HepG2 (cell line): Measurements from ENCODE around the gene SDC4. TPM values are rescaled to one million over a fixed set of nuclear protein-coding genes. Genes with fewer than 3 reads are reported as not detected.

Experiments used
- IRF1 ChIP-seq: sonication (generic); formaldehyde crosslinking; IDR thresholded peaks from 2 replicates; pipeline ENCODE4 v1.4.0; 2020; ENCODE audit warnings: low read depth, mild to moderate bottlenecking, missing genetic modification reagents
- NFKB2 ChIP-seq: sonication (generic); formaldehyde crosslinking; IDR thresholded peaks from 2 replicates; pipeline ENCODE4 v1.4.0; 2020; ENCODE audit warnings: missing genetic modification reagents, borderline replicate concordance
- PAWR ChIP-seq: sonication (generic); formaldehyde crosslinking; IDR thresholded peaks from 2 replicates; pipeline ENCODE4 v1.4.0; 2020; ENCODE audit warnings: missing genetic modification reagents, mild to moderate bottlenecking, borderline replicate concordance
- RBFOX2 ChIP-seq: fragments of 200-400 bp; formaldehyde crosslinking; IDR thresholded peaks from 2 replicates; pipeline ENCODE4 v1.6.1; 2017; ENCODE audit warnings: low read depth, mild to moderate bottlenecking, low read length
- RFX5 ChIP-seq: IDR thresholded peaks from 2 replicates; pipeline ENCODE4 v1.6.1; 2011; ENCODE audit warnings: low read depth, low read length, improper control_type of control experiment
- SAP130 ChIP-seq: IDR thresholded peaks from 2 replicates; pipeline ENCODE4 v1.6.1; 2016; ENCODE audit warnings: low read depth
- SMYD3 ChIP-seq: sonication (generic); formaldehyde crosslinking; IDR thresholded peaks from 2 replicates; pipeline ENCODE4 v1.8.1; 2023; ENCODE audit warnings: mild to moderate bottlenecking, missing genetic modification reagents
- SNAPC4 ChIP-seq: sonication (generic); formaldehyde crosslinking; IDR thresholded peaks from 2 replicates; pipeline ENCODE4 v1.4.0; 2020; ENCODE audit warnings: mild to moderate bottlenecking, missing genetic modification reagents
- SOX5 ChIP-seq: IDR thresholded peaks from 2 replicates; pipeline ENCODE4 v1.6.1; 2016; ENCODE audit warnings: borderline replicate concordance
- THYN1 ChIP-seq: sonication (generic); formaldehyde crosslinking; IDR thresholded peaks from 2 replicates; pipeline ENCODE4 v1.8.1; 2023; ENCODE audit warnings: low read depth, mild to moderate bottlenecking, moderate library complexity, missing genetic modification reagents, borderline replicate concordance
- ZBTB33 ChIP-seq: sonication (generic); formaldehyde crosslinking; IDR thresholded peaks from 2 replicates; pipeline ENCODE4 v1.4.0; 2020; ENCODE audit warnings: missing genetic modification reagents
- ZFYVE20 ChIP-seq: sonication (generic); formaldehyde crosslinking; IDR thresholded peaks from 2 replicates; pipeline ENCODE4 v1.8.0; 2023; ENCODE audit warnings: low read depth, mild to moderate bottlenecking, moderate library complexity, missing genetic modification reagents, borderline replicate concordance
- ZNF12 ChIP-seq: sonication (generic); formaldehyde crosslinking; IDR thresholded peaks from 2 replicates; pipeline ENCODE4 v1.5.0; 2020; ENCODE audit warnings: missing genetic modification reagents
- ZNF18 ChIP-seq: sonication (generic); formaldehyde crosslinking; IDR thresholded peaks from 2 replicates; pipeline ENCODE4 v1.8.0; 2022; ENCODE audit warnings: mild to moderate bottlenecking, missing genetic modification reagents; ENCODE audit not compliant: insufficient replicate concordance
- ZNF235 ChIP-seq: sonication (generic); formaldehyde crosslinking; IDR thresholded peaks from 2 replicates; pipeline ENCODE4 v1.8.1; 2023; ENCODE audit warnings: mild to moderate bottlenecking, missing genetic modification reagents, borderline replicate concordance
- ZNF296 ChIP-seq: sonication (generic); formaldehyde crosslinking; conservative IDR thresholded peaks from 2 replicates; pipeline ENCODE4 v1.5.0; 2020; ENCODE audit warnings: mild to moderate bottlenecking, missing genetic modification reagents
- ZNF3 ChIP-seq: IDR thresholded peaks from 2 replicates; pipeline ENCODE4 v1.7.0; 2017; ENCODE audit warnings: inconsistent platforms
- ZNF550 ChIP-seq: sonication (generic); formaldehyde crosslinking; IDR thresholded peaks from 2 replicates; pipeline ENCODE4 v1.4.0; 2020; ENCODE audit warnings: mild to moderate bottlenecking, missing genetic modification reagents, borderline replicate concordance
- ZNF572 ChIP-seq: sonication (generic); formaldehyde crosslinking; IDR thresholded peaks from 2 replicates; pipeline ENCODE4 v1.5.1; 2020; ENCODE audit warnings: mild to moderate bottlenecking, missing genetic modification reagents
- ZNF670 ChIP-seq: sonication (generic); formaldehyde crosslinking; IDR thresholded peaks from 2 replicates; pipeline ENCODE4 v1.8.0; 2022; ENCODE audit warnings: mild to moderate bottlenecking, missing genetic modification reagents, borderline replicate concordance
- polyA plus RNA-seq, 8 experiments: library from polyadenylated mRNA; depleted of rRNA in 3 of 8; stranded (reverse) in 7 of 8; unstranded in 1 of 8; fragments of >200 nt; fragmentation: Illumina TruSeq in 4 of 8; extraction: Trizol in 4 of 8; gene quantifications; 2 replicates each; pipeline versions ENCODE4 v1.2.1 to v1.2.3, GENCODE V29; 2011 to 2016; ENCODE audit warnings: low read depth in 4 of 8, missing spikeins in 1 of 8, mixed read lengths in 1 of 8; ENCODE audit not compliant: insufficient read depth in 1 of 8
- total RNA-seq, 5 experiments: library from RNA; depleted of rRNA; stranded (reverse); fragments of >200 nt; fragmentation: Illumina TruSeq; extraction: Trizol; gene quantifications; 2 replicates each; pipeline ENCODE4 v1.2.3, GENCODE V29; 2016; ENCODE audit warnings: low read depth in 1 of 5

SDC4 gene
- total and polyA plus RNA-seq, 2 of the 13 experiments (the other 11 are each of a cell fraction or from before 2014, with no cell fraction given): 49.0 to 65.1 TPM

- no peak for TF ChIP-seq ZNF572 (CRISPR knock-in tag)
- no peak for TF ChIP-seq ZNF670 (CRISPR knock-in tag)
- TF ChIP-seq IRF1 (CRISPR knock-in tag): no peak
- no peak for TF ChIP-seq THYN1 (CRISPR knock-in tag)
- no peak; the same call in 1 of the 2 replicates for TF ChIP-seq NFKB2 (CRISPR knock-in tag)
- no peak for TF ChIP-seq ZNF296 (CRISPR knock-in tag)
- peak; percentile 3; the same call in 1 of the 2 replicates for TF ChIP-seq SOX5 (CRISPR knock-in tag)
- 0 out of 2 replicates have a peak, but pooled peaks have one; percentile 5 for TF ChIP-seq ZBTB33 (CRISPR knock-in tag)
- no peak for TF ChIP-seq ZNF18 (CRISPR knock-in tag)
- TF ChIP-seq PAWR (CRISPR knock-in tag): no peak
- TF ChIP-seq ZFYVE20 (CRISPR knock-in tag): 0 out of 2 replicates have a peak, but pooled peaks have one; percentile 32
- TF ChIP-seq SMYD3: no peak
- no peak for TF ChIP-seq RFX5
- peak; percentile 59 for TF ChIP-seq RBFOX2
- TF ChIP-seq ZNF3: no peak
- no peak for TF ChIP-seq ZNF12 (CRISPR knock-in tag)
- 0 out of 2 replicates have a peak, but pooled peaks have one; percentile 31 for TF ChIP-seq SNAPC4 (CRISPR knock-in tag)
- TF ChIP-seq SAP130 (CRISPR knock-in tag): no peak; the same call in 1 of the 2 replicates
- TF ChIP-seq ZNF235 (CRISPR knock-in tag): 0 out of 2 replicates have a peak, but pooled peaks have one; percentile 84
- no peak for TF ChIP-seq ZNF550 (CRISPR knock-in tag)
Measured at GRCh38 chr20:45337367-45338120, 10.7 kb downstream of the SDC4 start (continued).
